Mononuclear cell (primary cell): ENCODE results near the gene SHISA6. TPM values are rescaled to one million over a fixed set of nuclear protein-coding genes. Genes with fewer than 3 reads are reported as not detected.
"Not testable (repeated sequence)": the region's sequence is repeated elsewhere in the genome, so short reads cannot be mapped to it uniquely, and the experiment has no call there.

ENCODE experiments used
- H3K27me3 ChIP-seq: 2 replicates; pipeline ENCODE4 v1.6.0; 2011; ENCODE audit warnings: low read length, control low read depth; ENCODE audit not compliant: insufficient read depth
- H3K4me1 ChIP-seq: 2 replicates; pipeline ENCODE4 v1.5.1; 2011; ENCODE audit warnings: mild to moderate bottlenecking, low read length, control low read depth; ENCODE audit not compliant: insufficient read depth
- H3K4me3 ChIP-seq: 2 replicates; pipeline ENCODE4 v1.5.1; 2011; ENCODE audit warnings: mild to moderate bottlenecking, low read length, moderate library complexity
- H3K9me3 ChIP-seq: 2 replicates; pipeline ENCODE4 v1.5.1; 2011; ENCODE audit warnings: low read depth, mild to moderate bottlenecking, control low read depth, low read length
- total RNA-seq: library from RNA; depleted of rRNA; stranded (reverse); fragments of >200 nt; gene quantifications from one replicate; pipeline ENCODE4 v1.2.3, GENCODE V29; 2012

Gene SHISA6
- total RNA-seq, 1 donor, result not detected

GRCh38 chr17:11304568-11304967 lies 63.6 kb downstream of the SHISA6 start:
- H3K27me3 ChIP-seq, result no peaks in the 10 kb centered on the region
- no peaks in the 10 kb centered on the region for H3K9me3 ChIP-seq
- no peaks in the 10 kb centered on the region for H3K4me1 ChIP-seq
- H3K4me3 ChIP-seq, result no peak overlapping the region

DNA sequence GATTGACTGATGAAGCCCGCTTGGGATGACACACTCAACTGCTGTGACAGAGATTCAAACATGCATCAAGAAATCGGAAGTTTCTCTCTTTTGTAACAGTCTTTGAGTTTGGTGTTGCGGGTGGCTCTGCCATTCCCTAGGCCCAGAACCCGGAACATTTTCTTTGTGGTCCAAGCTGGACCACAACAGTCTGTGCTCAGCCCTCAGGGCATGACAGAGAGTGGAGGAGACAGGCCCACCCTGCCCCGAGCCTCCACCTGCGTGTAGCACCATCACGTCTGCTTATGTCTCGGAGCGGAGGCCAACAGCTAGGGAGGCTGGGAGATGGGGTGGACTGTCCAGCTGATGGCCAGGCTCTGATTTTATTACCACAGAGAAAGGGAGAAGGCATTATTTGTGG lies 64.5 kb downstream of the SHISA6 start:
- Histone ChIP-seq H3K4me3 (no peak overlapping the region), H3K27me3 (no peaks in the 10 kb centered on the region), H3K9me3 (no peaks in the 10 kb centered on the region), H3K4me1 (no peaks in the 10 kb centered on the region)

GRCh38 chr17:11308531-11308930 lies 67.5 kb downstream of the SHISA6 start:
- no peaks in the 10 kb centered on the region for H3K9me3 ChIP-seq

DNA sequence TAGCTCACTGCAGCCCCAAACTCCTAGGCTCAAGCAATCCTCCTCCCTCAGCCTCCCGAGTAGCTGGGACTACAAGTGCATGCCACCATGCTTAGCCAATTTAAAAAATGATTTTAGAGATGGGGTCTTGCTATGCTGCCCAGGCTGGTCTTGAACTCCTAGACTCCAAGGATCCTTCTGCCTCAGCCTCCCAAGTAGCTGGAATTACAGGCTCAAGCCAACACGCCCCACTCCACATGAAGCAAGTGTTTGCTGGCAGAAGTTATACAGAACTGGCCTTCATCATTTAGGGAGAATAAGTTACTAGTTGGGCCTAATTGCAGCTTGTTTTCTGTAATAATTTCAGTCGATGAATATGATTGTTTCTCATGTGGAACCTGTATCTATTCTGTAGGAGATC lies 68.0 kb downstream of the SHISA6 start:
- Histone ChIP-seq H3K4me1 (no peaks in the 10 kb centered on the region), H3K4me3 (no peak overlapping the region), H3K9me3 (no peaks in the 10 kb centered on the region), H3K27me3 (no peaks in the 10 kb centered on the region)

More at GRCh38 chr17:11308531-11308930, 67.5 kb downstream of the SHISA6 start:
- Histone ChIP-seq H3K4me1 (no peaks in the 10 kb centered on the region), H3K27me3 (no peaks in the 10 kb centered on the region), H3K4me3 (no peak overlapping the region)

GRCh38 chr17:11309850-11310249 lies 68.8 kb downstream of the SHISA6 start:
- no peaks in the 10 kb centered on the region for H3K4me1 ChIP-seq
- H3K27me3 ChIP-seq, result no peaks in the 10 kb centered on the region
- H3K9me3 ChIP-seq, result no peaks in the 10 kb centered on the region
- no peak overlapping the region for H3K4me3 ChIP-seq

- H3K4me3 ChIP-seq, H3K9me3 ChIP-seq, H3K27me3 ChIP-seq, H3K4me1 ChIP-seq: not testable (repeated sequence)
These were observed 75.4 kb downstream of the SHISA6 start for GRCh38 chr17:11316451-11316850.

GRCh38 chr17:11318207-11318606 lies 77.2 kb downstream of the SHISA6 start:
- H3K9me3 ChIP-seq, result no peaks in the 10 kb centered on the region
- no peaks in the 10 kb centered on the region for H3K27me3 ChIP-seq
- no peaks in the 10 kb centered on the region for H3K4me1 ChIP-seq
- H3K4me3 ChIP-seq, result no peak overlapping the region

GRCh38 chr17:11319894-11320293 lies 78.9 kb downstream of the SHISA6 start:
- H3K27me3 ChIP-seq, result no peaks in the 10 kb centered on the region
- H3K4me1 ChIP-seq, result no peaks in the 10 kb centered on the region
- no peak overlapping the region for H3K4me3 ChIP-seq
- no peaks in the 10 kb centered on the region for H3K9me3 ChIP-seq

GRCh38 chr17:11324021-11324420 lies 83.0 kb downstream of the SHISA6 start:
- Histone ChIP-seq H3K4me3 (no peak overlapping the region), H3K9me3 (no peaks in the 10 kb centered on the region), H3K27me3 (no peaks in the 10 kb centered on the region), H3K4me1 (no peaks in the 10 kb centered on the region)

- H3K27me3 ChIP-seq, result no peaks in the 10 kb centered on the region
- no peak overlapping the region for H3K4me3 ChIP-seq
- H3K4me1 ChIP-seq, result no peaks in the 10 kb centered on the region
- no peaks in the 10 kb centered on the region for H3K9me3 ChIP-seq
These were observed 83.9 kb downstream of the SHISA6 start for GRCh38 chr17:11324846-11325420.

DNA sequence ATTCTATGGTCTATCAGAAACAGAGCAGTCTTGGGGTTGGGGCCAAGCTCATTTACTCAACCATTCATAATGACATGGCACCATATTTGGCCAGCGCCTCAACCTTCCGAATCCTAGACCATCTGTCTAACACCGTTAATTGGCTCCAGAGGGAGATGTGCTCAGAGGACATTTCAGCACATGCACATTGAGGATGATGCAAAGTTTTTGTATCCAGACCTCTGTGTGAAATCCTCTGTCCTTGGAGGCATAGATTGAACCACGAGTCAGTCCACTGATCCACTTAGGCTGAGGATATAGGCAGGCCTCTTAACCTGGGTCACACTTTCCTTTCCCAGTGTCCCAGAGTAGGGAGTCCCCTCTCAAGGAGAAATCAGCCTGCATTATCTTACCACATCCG lies 85.5 kb downstream of the SHISA6 start:
- Histone ChIP-seq H3K4me3 (no peak overlapping the region), H3K4me1 (no peaks in the 10 kb centered on the region), H3K9me3 (no peaks in the 10 kb centered on the region), H3K27me3 (no peaks in the 10 kb centered on the region)

GRCh38 chr17:11328770-11329169 lies 87.8 kb downstream of the SHISA6 start:
- Histone ChIP-seq H3K4me1 (no peaks in the 10 kb centered on the region), H3K4me3 (no peak overlapping the region), H3K9me3 (no peaks in the 10 kb centered on the region), H3K27me3 (no peaks in the 10 kb centered on the region)

GRCh38 chr17:11330006-11330405 lies 89.0 kb downstream of the SHISA6 start:
- Histone ChIP-seq H3K9me3 (no peaks in the 10 kb centered on the region), H3K4me1 (no peaks in the 10 kb centered on the region), H3K4me3 (no peak overlapping the region), H3K27me3 (no peaks in the 10 kb centered on the region)

DNA sequence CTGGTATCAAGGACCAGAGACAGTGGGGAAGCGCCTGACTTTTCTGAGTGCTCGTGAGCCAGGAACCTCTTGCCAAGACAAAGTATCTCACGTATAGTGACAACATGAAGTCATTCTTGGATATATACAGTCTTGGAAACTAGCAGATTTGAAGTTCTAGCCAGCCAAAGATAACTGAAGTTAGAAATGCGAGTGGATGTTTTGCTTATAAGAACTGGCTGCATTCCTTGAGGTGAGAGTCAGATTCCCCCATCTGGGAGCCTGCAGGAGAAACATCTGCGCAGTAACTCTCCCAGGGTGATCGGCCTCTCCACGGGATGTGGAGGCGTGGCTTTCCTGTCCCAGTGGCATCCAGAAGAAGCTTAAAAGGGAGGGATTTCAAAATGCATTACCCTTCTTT lies 89.8 kb downstream of the SHISA6 start:
- H3K27me3 ChIP-seq, result no peaks in the 10 kb centered on the region
- no peak overlapping the region for H3K4me3 ChIP-seq
- H3K9me3 ChIP-seq, result no peaks in the 10 kb centered on the region
- no peaks in the 10 kb centered on the region for H3K4me1 ChIP-seq

DNA sequence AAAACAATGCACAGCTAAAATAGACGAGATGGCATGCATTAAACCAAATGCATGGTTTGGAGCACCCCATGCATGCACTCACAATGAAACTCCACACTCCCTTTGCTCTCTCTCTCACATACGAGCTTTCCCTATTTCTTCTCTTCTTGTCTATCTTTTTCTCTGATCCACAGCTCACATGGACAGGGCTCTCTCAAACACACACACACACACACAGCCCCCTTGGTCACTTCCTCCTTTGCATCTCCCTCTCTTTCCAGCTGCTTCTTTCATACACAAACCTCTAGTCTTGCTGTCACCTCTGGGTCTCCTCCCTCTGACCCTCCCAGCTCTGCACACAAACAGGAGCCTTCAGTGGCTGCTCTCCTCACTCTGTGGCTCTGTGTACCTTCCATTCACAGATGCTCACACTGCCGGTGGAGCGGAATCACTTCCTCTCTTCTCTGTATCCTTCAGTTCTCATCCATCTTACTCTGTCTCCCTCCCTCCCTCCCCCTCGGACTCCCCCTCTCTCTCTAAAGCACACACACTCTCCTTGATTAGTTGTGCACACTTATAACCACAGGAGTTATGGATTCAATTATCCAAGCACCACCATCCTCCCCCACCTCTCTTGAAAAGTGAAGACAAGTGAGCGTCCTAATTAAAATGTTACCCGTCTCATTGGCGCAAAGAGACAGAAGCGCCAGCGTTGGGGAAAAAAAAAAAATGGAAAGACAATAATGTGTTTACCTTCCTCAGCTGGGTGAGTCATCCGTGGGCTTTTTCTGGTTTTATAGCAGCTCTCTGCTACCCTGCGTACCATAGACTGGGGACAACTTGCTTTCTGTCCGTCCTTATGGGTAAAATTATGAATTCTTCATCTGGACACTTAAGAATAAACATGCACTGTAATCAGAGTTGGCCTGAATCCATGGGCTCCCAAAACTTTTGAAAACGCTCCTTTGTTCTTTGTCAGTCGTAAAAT lies 90.8 kb downstream of the SHISA6 start:
- no peak overlapping the region for H3K4me3 ChIP-seq
- H3K4me1 ChIP-seq, result no peaks in the 10 kb centered on the region
- H3K27me3 ChIP-seq, result no peaks in the 10 kb centered on the region
- no peaks in the 10 kb centered on the region for H3K9me3 ChIP-seq

DNA sequence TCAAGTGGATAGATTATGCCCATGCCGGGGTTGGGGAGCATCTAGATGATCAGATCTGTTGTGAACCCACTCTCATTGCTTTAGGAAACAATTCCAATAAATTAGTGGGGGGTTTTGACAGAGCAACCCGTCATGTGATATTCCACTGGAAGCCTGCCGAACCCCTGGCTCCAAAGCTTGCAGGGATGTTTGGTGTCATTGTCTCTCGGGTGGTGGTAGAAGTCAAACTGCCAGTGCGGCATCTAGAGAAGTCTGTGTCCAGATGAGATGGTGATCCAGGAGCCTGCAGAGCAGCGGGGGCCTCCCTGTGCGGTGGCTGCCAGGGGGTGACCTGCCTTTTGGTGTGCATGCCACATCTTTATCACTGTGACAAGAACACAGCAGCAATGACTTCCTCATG lies 91.7 kb downstream of the SHISA6 start:
- Histone ChIP-seq H3K9me3 (no peaks in the 10 kb centered on the region), H3K4me1 (no peaks in the 10 kb centered on the region), H3K27me3 (no peaks in the 10 kb centered on the region), H3K4me3 (no peak overlapping the region)
